Mesenteric fat pad (tissue), 1 donor: ENCODE results near the gene SOS2. TPM values are rescaled to one million over a fixed set of nuclear protein-coding genes. Genes with fewer than 3 reads are reported as not detected.
"Not testable (repeated sequence)": the region's sequence is repeated elsewhere in the genome, so short reads cannot be mapped to it uniquely, and the experiment has no call there.

Source experiments
- DNase-seq: peaks from one replicate; pipeline ENCODE4 v3.0.0-alpha.2; 2020; ENCODE audit warnings: low spot score
- total RNA-seq: library from RNA; stranded (reverse); fragmentation: NEBNext Ultra II Directional; extraction: Animal tissue kit (Norgen Biotek cat#: 25700); gene quantifications from one replicate; pipeline ENCODE4 v1.2.1, GENCODE V29; 2021
- donor health status: DM: yes; HTN: yes; CAD: no.

SOS2 gene
- total RNA-seq, 1 donor from 2014 or later = 33.0 TPM

DNA sequence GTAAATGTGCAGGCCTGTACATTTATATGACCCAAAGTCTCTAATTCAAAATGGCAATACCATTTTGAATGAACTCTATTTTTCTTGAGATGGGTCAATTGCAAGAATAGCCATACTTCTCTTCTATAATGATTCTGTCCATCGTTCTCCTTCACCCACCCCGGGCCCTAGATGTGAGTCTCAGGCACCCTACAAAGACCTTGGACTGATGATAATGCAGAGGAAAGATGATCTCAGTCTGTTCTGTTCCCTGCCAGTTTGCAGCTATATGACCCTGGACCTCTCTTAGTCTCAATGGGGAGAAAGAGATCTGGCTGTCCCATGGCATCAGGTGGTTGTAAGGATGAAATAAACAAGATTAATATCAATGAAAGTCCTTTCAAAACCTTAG, 145.1 kb downstream of the SOS2 start:
- no peak for DNase-seq

DNA sequence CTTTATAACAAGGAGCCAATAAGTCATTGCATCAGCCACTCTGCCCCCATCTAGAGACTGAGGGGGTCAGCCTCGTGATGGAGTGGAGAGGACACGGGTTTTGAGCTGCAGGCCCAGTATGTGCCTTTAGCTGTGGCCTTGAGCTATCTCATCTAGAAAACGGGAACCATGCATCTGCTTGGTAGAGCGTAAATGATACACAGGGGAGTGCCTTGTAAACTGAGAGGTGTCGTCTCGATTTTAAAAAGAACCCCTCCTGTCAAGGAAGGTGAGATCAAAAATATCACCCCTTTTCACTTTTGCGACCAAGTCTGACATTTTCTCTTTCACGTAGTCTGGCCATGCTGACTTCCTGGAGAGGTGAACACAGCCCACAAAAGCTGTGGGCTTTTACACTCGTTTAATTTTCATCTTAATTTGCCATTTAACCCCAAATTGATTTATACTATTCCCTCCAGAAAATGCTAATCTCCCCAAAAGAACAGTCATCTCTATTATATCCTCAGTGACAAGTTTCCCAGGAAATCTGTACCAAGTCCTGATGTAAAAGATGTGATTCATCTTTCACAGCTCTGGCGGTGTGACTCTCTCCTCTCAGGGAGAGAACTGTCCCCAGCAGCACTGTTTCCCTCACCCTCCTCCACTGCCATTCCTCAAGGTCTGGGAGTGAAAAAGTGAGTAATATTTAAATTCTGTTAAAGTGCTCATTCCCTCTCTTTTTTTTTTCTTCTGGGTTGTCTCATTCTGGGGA, 145.6 kb downstream of the SOS2 start:
- no peak for DNase-seq

GRCh38 chr14:50084666-50085065, 146.7 kb downstream of the SOS2 start:
- DNase-seq = no peak

GRCh38 chr14:50083467-50084337, 147.7 kb downstream of the SOS2 start:
- no peak for DNase-seq

- no peak for DNase-seq
These were observed 148.5 kb downstream of the SOS2 start for GRCh38 chr14:50082784-50083466.

DNA sequence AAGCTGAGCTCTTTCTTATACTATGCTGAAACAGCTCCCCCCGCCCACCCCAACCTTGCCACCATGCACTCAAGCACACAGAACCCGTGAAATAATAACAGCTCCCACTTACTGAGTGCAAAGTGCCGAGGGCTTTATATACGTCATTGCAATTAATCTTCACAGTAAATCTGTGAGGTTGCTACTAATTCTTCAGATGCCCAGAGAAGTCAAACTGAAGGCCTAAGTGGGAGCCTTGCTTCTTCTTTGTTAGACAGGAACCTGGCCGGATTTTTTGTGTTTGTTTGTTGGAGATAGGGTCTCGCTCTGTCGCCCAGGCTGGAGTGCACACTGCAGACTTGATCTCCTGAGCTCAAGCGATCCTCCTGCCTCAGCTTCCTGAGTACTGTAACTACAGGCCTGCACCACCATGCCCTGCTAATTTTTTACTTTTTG, 149.1 kb downstream of the SOS2 start:
- DNase-seq = no peak

- not testable (repeated sequence) for DNase-seq
These were observed 152.3 kb downstream of the SOS2 start for GRCh38 chr14:50079103-50079502.

DNA sequence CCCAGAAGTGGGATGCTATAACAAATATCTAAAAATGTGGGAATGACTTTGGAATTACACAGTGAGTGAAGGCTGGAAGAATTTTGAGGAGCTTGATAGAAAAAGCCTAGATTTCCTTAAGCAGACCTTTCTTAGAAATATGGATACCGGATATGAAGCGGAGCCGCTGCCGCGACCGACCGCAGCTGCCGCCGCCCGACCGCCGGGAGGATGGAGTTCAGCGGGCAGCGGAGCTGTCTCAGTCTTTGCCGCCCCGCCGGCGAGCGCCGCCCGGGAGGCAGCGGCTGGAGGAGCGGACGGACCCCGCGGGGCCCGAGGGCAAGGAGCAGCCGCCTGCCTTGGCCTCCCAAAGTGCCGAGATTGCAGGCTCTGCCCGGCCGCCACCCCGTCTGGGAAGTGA, 157.7 kb downstream of the SOS2 start:
- not testable (repeated sequence) for DNase-seq

DNA sequence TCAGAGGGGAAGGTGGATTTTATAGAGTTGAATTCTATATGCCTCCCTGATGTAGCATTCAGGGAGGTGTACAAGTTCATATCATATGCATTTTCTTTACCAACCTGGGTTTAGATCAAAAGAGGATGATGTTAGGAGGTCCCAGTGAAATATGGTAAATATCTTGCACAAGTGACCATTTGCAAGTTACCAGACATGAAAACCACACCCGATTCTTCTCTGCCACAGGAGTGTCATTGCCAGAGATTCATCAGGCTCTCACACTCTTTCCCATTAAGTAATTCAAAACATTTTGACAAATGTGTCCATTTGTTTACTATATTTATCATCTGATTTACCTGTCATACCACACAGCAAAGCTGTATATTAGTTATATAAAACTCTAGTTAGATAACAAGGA, 159.0 kb downstream of the SOS2 start:
- no peak for DNase-seq

GRCh38 chr14:50070840-50071548, 160.4 kb downstream of the SOS2 start:
- DNase-seq = no peak

GRCh38 chr14:50070230-50070629, 161.1 kb downstream of the SOS2 start:
- DNase-seq = no peak

- no peak for DNase-seq
These were observed 162.1 kb downstream of the SOS2 start for GRCh38 chr14:50069325-50069724.

DNA sequence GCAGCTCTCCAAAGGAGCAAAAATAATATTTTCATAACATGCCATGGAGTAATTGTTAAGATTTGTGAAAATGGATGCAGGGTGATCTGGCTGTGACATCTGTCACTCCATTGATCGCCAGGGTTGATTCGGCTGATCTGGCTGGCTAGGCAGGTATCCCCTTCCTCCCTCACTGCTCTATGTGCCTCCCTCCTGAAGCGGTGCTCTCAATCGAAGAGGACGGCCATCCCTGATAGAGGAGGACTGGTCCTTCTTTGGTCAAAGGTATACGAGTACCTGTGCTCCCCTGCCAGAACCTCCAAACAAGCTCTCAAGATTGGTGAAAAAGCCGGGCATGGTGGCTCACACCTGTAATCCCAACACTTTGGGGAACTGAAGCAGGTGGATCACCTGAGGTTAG, 162.9 kb downstream of the SOS2 start:
- DNase-seq = no peak

DNA sequence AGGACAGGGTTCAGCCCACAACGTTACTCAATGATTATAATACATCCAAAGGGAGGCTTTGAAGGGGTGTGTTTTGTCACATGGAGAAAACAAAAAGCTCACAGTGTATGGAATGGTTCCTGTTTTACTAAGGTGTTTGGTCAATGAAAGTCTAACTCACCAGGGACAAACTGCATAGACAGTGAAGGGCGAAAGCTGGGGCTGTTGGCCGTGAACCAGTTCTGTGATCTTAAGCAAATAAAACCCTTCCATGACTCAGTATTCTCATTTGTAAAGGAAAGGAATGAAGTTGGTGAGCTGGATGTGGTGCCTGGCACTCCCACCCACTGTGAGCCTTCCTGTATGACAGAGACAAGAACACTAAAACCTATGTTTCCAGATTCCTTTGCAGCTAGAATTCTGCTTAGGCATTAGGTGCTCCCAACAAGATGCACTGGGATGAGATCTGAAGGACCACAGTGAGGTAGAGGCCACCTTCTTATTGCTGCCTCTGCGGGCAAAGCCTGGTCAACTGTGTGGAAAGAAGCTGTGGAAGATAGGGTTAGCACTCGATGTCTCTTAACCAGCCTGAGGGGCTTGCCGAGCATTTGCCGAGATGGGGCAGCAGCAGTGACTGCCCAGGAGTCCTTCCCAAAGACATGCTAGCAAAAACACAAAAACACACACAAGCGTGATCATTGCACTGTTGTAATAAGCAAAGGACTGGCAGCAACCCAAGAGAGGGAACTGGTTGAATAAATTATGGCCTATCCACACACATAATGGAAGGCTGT, 163.5 kb downstream of the SOS2 start:
- DNase-seq = no peak

Other genes with a start within 250 kb of the SOS2 start
- gene VCPKMT, start 115.0 kb downstream of the SOS2 start, total RNA-seq = 5.8 TPM
- gene L2HGDH, start 80.7 kb upstream of the SOS2 start, total RNA-seq = 4.8 TPM
- gene DMAC2L, start 80.7 kb upstream of the SOS2 start, total RNA-seq = 19.5 TPM
- gene CDKL1, start 165.3 kb upstream of the SOS2 start, total RNA-seq = 26.2 TPM